Bone marrow (tissue), 2 donors: ENCODE data around the gene KLRF2.

ENCODE experiments used
- DNase-seq, 2 donors: peaks; one replicate each; lab custom pipeline; 2025; lab: John Stamatoyannopoulos, UW

Gene KLRF2

DNA sequence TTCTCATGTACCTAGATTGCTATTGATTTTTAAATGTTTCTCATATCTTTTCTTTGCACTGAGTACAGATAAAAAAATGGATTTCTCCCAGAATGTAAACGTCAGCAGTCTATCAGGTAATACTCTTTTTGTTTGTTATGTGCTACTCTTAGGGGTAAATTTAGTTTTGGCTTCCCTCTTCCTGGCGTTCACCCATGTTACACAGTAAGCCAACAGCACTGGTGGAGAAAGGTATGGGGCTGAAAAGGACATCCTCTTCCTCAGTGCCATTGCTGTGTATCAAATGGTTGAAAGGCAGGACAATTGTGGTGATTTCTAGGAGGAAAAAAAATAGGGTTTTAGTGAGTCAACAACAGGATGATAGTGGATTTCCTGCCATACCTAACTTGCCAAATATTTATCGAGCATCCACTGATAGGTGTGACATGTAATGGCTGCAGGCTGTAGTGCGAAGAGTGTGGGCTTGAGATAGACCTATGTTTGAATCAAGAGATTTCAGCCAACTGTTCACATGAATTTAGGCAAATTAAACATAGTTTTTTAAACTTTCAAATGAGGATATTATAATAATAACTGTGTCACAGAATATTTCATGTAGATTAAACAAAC is 7.5 kb downstream of the KLRF2 start:
- no peak for DNase-seq

DNA sequence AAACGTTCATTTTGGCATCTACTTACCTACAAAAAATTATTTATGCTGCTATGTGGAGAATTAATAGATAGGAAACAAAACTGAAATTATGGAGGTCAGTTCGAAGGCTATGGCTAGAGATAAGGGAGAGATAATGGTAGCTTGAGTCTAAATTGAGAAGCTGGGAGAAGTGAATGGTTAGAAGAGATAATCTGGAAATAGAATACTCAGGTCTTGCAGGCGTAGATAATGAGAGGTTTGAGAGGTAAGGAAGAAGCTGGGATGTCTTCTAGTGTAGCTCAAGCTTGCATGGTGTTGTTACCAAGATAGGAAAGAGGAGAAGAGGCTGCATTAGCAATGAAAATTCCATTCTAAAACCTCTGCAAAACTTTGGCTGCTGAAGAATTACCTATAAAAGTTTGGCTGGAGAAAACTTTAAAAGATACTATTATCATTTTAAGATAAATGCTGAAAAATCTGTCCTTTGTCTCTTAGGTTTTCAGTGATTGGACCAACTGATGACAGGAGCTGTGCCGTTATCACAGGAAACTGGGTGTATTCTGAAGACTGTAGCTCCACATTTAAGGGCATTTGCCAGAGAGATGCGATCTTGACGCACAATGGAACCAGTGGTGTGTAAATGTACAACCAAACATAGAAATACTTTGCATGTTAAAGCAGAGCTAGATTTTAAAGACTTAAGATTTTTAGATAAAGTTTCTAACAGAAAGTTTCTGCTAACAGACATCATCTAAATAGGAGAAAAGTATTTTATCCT is 14.1 kb downstream of the KLRF2 start:
- DNase-seq = no peak

DNA sequence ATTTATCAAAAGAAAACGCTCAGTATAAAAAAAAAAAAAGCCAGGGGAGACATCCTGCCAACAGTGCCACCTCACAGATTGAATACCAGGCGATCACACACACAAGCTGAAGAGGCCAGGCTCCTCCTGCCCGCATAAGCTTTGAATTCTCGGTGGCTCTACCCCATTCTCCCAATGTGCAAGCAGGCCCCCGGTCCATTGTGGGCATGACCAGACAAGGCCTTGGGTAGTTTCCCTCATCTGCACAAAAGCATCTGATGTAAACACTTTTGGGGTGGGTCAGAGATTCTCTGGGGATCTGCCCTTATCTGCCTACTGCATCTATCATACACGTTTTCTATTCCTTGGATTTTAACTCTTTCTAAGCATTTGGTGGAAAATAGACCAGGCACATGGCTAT is 16.2 kb downstream of the KLRF2 start:
- DNase-seq = no peak

DNA sequence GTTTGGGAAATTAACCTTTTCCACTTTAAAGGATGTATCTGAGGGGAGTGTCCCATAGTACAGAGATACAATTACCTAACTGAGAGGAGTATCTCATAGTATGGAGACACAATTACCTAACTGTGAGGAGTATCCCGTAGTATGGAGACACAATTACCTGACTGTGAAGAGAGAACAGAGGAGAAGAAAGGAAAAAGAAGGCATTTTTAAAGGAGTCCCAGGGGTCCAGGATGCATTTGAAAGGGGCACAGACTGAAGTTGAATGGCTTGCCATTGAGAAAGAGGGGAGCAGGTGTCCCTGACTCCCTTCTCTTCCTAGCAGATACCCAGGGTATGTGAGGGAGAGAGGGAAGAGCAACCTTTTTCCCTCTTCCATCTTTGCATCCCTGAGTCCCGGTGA is 17.9 kb downstream of the KLRF2 start:
- no peak for DNase-seq

DNA sequence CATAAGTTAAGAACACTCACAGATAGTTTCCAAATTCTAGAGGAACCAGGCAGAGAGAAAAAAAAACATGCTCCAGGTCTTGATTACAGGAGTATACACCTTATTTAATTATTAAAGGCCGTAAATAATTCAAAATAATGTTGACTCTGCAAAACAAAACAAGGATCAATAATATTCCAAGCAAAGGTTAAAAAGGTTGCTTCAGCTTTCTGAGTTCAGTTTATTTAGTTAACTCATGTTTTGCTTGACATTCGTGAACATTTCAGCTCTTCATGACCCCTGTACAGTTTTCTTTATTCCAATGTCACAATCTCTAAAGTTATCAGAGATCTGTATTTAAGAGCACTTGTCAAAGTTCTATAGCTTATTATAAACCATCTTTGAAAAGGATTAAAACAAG is 19.6 kb downstream of the KLRF2 start:
- no peak for DNase-seq

DNA sequence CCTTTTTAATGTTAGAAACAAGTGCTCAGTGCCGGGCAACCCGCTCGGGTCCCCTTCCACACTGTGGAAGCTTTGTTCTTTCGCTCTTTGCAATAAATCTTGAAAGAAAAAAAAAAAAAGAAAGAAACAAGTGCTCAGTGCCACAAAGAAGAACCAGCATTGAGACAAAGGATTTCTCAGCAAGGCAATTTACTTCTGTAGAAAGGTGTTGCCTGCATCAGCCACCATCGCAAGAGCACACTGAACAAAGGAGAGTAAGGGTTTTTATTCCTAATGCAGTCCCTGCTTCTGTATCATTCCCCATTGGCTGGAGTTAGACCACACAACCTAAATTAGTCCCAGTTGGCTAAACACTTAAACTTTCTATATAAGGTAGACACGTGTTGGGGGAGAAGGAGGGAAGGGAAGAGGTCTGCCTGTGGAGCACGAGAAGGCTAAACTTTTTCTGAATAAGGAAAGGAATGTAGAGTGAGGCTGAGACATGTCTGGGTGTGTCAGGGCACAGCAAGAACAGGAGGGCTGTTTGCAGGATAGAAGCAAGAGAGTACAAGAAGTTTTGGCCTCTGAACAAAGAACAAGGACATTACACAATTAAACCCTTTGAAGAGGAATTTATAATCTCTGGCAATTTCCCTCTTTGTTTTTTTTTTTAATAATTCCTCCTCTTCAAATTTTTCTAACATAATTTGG is 21.4 kb downstream of the KLRF2 start:
- no peak for DNase-seq

DNA sequence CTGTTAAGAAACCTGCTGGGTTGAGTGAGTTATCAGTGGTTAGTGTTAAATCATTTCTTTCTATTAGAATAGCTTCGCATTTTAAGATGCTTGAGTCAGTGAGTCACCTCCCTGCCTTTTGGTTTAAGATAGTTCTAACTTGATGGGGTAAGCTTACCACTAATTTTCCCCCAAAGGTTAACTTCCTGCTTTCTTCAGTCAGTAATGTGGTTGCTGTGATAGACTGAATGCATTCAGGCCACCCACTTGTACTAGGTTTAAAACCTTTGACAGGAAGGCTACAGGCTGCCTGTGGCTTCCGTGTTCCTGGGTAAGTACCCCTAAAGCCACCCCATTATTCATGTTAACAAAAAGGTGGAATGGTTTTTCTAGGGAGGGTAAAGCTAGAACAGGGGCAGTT is 25.6 kb downstream of the KLRF2 start:
- peak in 1 of 2 donors; percentile 88 for DNase-seq

DNA sequence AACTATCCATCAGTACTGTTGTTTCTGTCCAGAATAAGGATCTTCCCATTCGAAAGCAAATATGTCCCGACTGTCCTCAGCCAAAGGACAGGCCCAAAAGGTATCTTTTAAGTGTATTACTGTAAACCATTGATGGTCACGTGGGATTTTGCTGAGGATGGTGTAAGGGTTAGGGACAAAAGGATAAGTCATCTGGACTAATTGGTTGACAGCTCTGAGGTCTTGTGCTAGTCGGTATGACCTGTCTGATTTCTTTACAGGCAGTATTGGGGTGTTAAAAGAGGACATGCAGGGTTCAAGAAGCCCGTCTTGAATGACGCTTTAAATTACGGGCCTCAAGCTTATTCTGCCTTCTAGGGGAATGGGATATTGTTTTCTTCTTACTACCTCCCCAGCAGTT is 26.5 kb downstream of the KLRF2 start:
- DNase-seq = no peak

DNA sequence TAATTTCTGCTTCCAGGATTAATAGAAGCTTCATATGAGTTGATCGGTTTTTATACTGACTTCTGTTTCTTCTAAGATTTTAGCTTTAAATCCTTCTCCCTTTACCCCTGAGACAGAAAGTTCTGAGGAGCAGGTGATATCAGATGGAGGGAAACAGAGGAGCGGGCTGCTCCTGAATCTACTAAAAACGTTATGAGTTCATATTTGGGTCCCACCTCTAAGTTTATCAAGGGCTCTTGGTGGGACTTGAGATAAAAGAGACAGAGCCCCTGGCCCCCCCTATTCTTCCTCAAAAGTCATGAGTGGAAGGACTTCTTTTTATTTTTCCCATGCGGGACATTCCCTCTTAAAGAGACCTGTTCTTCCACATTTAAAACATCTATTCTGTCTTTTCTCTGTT is 27.1 kb downstream of the KLRF2 start:
- no peak for DNase-seq

DNA sequence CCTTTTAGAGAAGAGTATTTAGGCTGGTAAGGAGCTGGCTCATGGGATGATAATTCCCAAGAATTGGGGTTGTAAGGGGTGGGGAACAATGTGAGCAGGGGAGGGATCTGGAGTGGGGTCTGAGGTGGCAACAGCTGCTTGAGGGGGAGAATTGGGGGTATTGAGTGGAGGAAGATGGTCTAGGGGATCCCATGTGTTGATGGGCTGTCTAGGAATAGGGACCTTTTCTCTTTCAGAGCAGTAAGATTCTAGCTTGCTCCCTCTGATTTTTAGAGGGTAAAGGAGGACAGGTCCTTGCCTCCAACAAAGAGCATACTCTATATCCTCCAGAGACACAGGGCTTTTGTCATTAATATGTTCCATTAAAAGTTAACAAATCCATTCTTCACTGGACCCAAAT is 28.4 kb downstream of the KLRF2 start:
- DNase-seq = no peak

DNA sequence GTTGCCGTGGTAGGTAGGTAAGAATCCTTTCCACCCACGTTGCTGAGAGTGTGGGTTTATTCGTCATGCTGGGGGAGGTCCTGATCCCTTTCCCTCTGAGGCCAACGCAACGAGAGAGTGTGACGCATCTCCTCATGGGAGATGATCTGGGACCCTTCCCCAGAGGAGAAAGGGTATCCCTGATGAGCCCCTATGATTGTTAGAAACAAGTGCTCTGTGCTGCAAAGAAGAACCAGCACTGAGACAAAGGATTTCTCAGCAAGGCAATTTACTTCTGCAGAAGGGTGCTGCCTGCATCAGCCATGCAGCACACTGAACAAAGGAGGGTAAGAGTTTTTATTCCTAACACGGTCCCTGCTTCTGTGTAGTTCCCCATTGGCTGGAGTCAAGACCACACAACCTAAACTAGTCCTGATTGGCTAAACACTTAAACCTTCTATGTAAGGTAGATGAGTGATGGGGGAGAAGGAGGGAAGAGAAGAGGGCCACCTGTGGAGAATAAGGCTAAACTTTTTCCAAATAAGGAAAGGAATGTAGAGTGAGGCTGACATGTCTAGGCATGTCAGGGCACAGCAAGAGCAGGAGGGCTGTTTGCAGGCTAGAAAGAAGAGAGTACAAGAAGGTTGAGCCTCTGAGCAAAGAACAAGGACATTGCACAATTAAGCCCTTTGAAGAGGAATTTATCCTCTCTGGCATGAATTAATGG is 29.6 kb downstream of the KLRF2 start:
- no peak for DNase-seq

DNA sequence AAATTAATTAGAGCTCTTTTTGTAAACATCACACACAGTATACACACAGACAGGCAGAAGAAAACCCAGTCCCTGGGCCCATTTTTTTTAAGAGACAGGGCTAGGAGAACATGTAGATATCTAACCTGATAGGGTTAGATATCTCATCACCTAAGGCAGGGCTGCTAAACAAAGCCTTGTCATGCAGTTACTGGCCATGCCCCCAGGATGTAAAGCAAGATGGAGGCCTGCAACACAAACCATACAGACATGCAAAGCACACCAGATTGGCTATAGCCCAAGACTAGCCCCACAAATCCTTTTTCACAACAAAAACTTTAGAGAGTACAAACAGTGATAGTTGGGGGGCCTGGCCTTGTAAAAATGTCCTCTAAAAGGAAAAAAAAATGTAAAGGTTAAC is 30.4 kb downstream of the KLRF2 start:
- DNase-seq = no peak

DNA sequence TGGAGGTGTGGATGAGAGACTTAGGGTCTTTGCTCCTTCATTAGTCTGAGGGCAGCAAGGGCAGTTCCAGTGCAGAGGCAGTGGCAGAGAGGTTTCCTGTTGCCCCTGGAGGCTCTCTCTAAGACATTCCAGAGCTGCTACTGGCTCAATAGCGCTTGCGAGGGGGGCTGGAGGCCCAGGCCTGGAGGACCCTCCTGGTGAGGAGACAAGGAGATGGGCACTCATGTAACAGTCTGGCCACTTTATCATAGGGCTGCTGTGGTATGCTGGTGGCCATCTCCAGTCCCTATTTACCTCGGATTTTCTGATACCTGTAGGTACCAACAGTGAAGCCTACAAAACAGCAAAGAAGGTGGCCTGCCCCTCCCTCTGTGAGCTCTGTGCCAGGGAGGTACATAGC is 38.2 kb downstream of the KLRF2 start:
- DNase-seq = no peak

DNA sequence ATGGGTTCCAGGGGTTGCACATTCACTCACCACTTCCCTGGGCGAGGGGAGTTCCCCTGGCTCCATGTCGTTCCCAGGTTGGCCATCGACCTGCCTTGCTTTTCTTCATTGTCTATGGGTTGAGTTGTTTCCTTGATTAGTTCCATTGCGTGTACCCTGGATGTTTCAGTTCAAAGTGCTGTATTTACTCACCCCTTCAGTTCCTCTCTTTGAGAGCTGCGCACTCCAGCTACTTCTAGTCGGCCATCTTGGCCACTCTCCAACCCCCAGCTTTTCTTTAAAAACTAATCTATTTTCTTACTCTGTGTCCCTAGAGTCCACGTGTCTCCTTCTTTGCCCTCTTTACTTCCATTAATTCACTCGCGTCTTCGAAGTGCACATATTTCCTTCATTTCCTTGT is 39.2 kb downstream of the KLRF2 start:
- no peak for DNase-seq

DNA sequence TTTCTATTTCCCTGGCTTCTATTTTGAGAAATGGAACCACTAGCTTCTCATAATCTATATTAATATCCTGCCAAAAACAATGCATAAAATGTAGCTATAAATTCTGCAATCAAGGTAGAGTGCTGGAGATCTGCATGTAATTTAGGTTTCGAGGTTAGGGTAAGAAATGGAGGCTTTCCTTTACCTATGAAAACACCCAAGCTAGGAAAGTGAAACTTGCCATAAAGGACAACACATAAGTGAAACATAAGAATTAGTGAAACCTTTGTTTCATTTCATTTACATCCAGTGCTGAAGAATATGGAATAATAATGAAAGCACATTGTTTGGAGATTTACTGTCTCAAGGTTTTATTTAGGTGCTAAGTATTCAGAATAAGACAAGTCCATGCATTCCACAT is 41.1 kb downstream of the KLRF2 start:
- DNase-seq = no peak

DNA sequence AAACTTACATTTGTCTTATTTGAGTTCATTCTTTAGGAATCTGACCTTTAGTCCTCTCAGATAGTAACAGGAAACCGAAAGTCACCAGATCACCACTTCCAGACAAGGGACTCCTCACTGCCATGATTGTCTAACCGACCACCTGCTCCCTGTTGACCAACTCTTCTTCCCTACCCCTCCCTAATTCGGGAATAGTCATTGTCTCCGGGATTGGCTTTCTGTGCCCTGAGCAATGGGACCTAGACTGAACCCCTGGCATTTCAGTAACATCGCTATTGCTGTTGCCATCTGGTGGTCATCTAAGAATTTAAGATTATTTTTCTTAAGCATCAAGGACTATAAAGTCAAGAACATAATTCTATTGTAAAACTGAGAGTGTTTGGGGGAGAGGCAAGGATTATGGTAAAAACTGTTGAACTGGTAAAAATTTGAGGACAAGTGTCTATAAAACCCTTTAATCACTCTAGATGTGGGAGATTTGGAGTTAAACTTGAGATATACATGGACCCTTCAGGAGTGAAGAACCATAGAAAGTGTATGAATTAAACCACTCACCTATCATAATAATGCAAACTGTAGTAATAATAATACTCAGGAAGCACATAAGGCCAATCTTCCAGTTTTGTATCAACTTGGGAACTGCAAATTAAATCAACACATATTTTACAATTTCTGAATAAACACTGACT is 44.6 kb downstream of the KLRF2 start:
- peak; percentile 9 to 22 for DNase-seq

DNA sequence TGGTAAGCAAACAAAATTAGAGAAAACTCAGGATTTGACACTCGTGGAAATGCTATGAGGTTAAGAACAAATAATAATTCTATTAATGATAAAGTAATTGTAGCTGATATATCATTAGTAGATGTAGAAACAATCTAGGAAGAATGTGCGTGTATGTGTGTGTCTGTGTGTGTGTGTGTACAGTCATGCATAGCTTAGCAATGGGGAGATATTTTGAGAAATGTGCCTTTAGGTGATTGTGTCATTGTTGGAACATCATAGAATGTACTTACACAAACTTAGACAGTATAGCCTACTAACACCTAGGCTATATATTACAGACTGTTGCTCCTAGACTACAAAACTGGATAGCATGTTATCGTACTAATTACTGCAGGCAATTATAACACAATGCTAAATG is 45.6 kb downstream of the KLRF2 start:
- DNase-seq = no peak

DNA sequence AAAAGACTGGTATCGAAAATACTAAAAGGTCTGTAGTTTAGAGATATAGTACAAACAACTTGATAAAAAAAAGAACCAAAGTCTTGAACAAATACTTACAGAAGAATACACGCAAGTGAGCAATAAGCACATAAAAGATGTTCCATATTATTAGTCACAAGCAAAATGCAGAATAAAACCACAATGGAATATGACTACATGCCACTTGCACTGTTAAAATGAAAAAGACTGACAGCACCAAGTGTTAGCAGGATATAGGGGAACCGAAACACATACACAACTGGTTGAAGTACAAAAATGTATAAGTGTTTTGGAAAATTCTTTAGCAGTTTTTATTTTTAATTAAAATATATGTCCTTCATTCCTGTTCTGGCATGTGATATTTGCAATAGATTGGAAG is 47.3 kb downstream of the KLRF2 start:
- no peak for DNase-seq

DNA sequence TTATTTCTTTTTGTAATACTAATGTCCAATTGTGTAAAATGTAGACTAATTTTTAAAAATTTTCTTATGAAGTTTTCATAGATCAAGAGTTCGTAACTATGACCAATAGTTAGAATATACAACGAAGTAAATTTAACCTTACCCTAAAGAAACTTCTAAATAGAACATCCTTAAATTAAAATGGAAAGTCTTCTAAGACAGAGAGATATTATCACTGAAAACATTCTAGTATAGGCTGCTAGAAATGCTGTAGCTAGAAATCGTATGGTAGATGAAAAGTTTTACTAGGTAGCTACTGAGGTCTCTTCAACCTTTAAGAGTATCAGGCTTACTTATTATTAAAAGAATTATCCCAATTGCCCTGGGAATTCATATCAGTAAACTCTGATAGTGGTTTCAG is 50.0 kb downstream of the KLRF2 start:
- DNase-seq = no peak

DNA sequence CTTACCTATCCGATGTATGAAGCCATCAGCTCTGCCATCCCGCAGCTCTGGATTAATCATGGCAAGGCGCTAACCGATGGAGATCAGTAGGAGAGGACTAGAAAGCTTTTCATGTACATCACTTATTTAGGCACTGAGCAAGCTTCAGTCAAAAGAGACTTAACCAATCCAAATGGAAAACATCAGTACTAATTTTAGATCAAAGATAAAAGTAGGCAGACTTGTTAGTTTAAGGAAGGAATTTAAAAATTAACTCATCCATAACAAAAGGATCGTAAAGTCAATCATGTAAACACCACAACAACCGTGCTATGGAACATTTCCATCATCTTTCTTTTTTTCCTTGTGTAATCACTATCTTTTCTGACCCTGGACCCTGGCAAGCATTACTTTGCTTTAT is 51.0 kb downstream of the KLRF2 start, which contains the start of gene CLEC2A:
Gene CLEC2A, minus strand, starts transcription at position 101 of the 400 bp plus-strand sequence. Its CDS starts 41 bp downstream, at position 60.
- DNase-seq = no peak

DNA sequence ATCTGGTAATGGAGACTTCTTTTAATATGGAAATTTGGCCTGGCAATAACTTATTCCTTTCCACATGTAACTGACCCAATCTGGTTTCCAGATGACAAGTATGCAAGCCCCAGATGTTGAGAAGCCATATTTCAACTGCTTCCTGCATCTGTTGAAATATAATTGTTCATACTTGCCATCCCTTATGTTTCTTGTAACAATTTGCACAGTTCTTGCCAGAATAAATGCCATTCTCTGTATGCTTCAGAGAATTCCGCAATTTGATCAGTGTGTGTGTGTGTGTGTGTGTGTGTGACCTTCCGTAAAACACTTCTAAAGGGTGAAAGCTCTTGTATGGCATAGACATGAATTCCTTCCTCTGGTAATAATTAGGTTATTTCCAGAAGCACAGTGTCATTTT is 52.7 kb downstream of the KLRF2 start:
- no peak for DNase-seq

DNA sequence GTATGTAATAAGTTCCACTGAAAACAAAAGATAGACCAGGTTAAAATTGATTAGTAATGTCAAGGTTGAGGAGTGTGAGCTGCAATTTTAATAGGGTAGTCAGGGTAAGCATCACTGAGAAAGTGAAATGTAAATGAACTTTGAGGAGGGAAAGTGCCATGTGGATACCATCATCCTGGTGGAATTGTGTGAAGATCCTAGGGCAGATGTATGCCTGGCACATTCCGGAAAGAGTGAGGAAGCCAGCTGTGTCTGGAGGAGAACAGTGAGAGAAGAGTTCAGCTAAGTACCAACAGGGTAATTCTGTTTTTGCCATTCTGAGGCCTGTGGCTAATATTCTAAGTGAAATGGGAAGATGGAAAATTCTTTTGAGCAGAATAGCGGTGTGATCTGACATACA is 53.7 kb downstream of the KLRF2 start:
- DNase-seq = no peak
